WTC11 (cell line): ENCODE results near the gene CIPC. TPM values are rescaled to one million over a fixed set of nuclear protein-coding genes. Genes with fewer than 3 reads are reported as not detected.
A peak's percentile ranks its signal among the peaks of the same experiment; 100 is the strongest.

ENCODE experiments used
- ARID4B ChIP-seq: sonication (generic); formaldehyde crosslinking; IDR thresholded peaks from 2 replicates; pipeline ENCODE4 v1.8.0; 2023; ENCODE audit warnings: missing genetic modification reagents, mild to moderate bottlenecking, borderline replicate concordance
- E2F1 ChIP-seq: sonication (generic); formaldehyde crosslinking; IDR thresholded peaks from 2 replicates; pipeline ENCODE4 v1.8.0; 2022; ENCODE audit warnings: mild to moderate bottlenecking, missing genetic modification reagents
- E2F4 ChIP-seq: sonication (generic); formaldehyde crosslinking; IDR thresholded peaks from 2 replicates; pipeline ENCODE4 v1.8.1; 2022; ENCODE audit warnings: low read depth, mild to moderate bottlenecking, moderate library complexity, missing genetic modification reagents, borderline replicate concordance
- EMX1 ChIP-seq: fragments of 250-450 bp; sonication (Bioruptor Pico); IDR thresholded peaks from 2 replicates; pipeline ENCODE4 v1.8.0; 2021; ENCODE audit warnings: mild to moderate bottlenecking
- NR1H2 ChIP-seq: sonication (generic); formaldehyde crosslinking; IDR thresholded peaks from 2 replicates; pipeline ENCODE4 v1.9.0; 2021; ENCODE audit warnings: mild to moderate bottlenecking, moderate library complexity, missing genetic modification reagents
- SMAD3 ChIP-seq: sonication (generic); formaldehyde crosslinking; IDR thresholded peaks from 2 replicates; pipeline ENCODE4 v1.8.0; 2022; ENCODE audit warnings: missing genetic modification reagents, mild to moderate bottlenecking, borderline replicate concordance
- SMAD4 ChIP-seq: sonication (generic); formaldehyde crosslinking; IDR thresholded peaks from 2 replicates; pipeline ENCODE4 v1.8.0; 2022; ENCODE audit warnings: mild to moderate bottlenecking, missing genetic modification reagents
- SOX15 ChIP-seq: fragments of 250-450 bp; sonication (Bioruptor Pico); IDR thresholded peaks from 2 replicates; pipeline ENCODE4 v1.9.0; 2021; ENCODE audit warnings: mild to moderate bottlenecking
- TEAD1 ChIP-seq: sonication (generic); formaldehyde crosslinking; IDR thresholded peaks from 2 replicates; pipeline ENCODE4 v1.8.0; 2022; ENCODE audit warnings: mild to moderate bottlenecking, missing genetic modification reagents
- TP53 ChIP-seq: sonication (generic); formaldehyde crosslinking; IDR thresholded peaks from 2 replicates; pipeline ENCODE4 v1.8.1; 2023; ENCODE audit warnings: mild to moderate bottlenecking, missing genetic modification reagents
- ZNF219 ChIP-seq: sonication (generic); formaldehyde crosslinking; IDR thresholded peaks from 2 replicates; pipeline ENCODE4 v1.8.0; 2023; ENCODE audit warnings: missing genetic modification reagents, mild to moderate bottlenecking, borderline replicate concordance
- ZNF396 ChIP-seq: fragments of 250-450 bp; sonication (Bioruptor Pico); IDR thresholded peaks from 2 replicates; pipeline ENCODE4 v1.8.0; 2021; ENCODE audit warnings: mild to moderate bottlenecking, moderate library complexity, borderline replicate concordance
- ZNF423 ChIP-seq: fragments of 250-450 bp; sonication (Bioruptor Pico); IDR thresholded peaks from 2 replicates; pipeline ENCODE4 v2.1.2; 2022; ENCODE audit warnings: mild to moderate bottlenecking, moderate library complexity
- ZNF532 ChIP-seq: fragments of 250-450 bp; sonication (Bioruptor Pico); IDR thresholded peaks from 2 replicates; pipeline ENCODE4 v1.9.0; 2021; ENCODE audit warnings: mild to moderate bottlenecking, borderline replicate concordance
- total RNA-seq: library from RNA; stranded (reverse); gene quantifications from 3 replicates; pipeline ENCODE4 v1.2.3, GENCODE V29; 2021
- TF ChIP-seq, protein P1 (sequence below): fragments of 200-600 bp; IDR thresholded peaks from 2 replicates; pipeline ENCODE4 v1.8.0; 2022; ENCODE audit warnings: antibody characterized with exemption
- TF ChIP-seq, protein P2 (sequence below): sonication (generic); formaldehyde crosslinking; IDR thresholded peaks from 2 replicates; pipeline ENCODE4 v1.8.1; 2023; ENCODE audit warnings: mild to moderate bottlenecking, missing genetic modification reagents
- TF ChIP-seq, protein P3 (sequence below): sonication (generic); formaldehyde crosslinking; IDR thresholded peaks from 2 replicates; pipeline ENCODE4 v1.8.0; 2022; ENCODE audit warnings: missing genetic modification reagents
- TF ChIP-seq, protein P4 (sequence below): sonication (generic); formaldehyde crosslinking; IDR thresholded peaks from 2 replicates; pipeline ENCODE4 v1.8.1; 2023; ENCODE audit warnings: mild to moderate bottlenecking, missing genetic modification reagents, moderate library complexity

Gene CIPC
- total RNA-seq, 1 experiment from 2014 or later: 25.4 TPM

GRCh38 chr14:77133720-77134338 is 35.8 kb downstream of the CIPC start (continued):
- TF ChIP-seq ZNF532 (CRISPR knock-in tag) (no peak), TP53 (CRISPR knock-in tag) (0 out of 2 replicates have a peak, but pooled peaks have one; percentile 48), NR1H2 (CRISPR knock-in tag) (no peak), E2F4 (CRISPR knock-in tag) (no peak), SMAD4 (CRISPR knock-in tag) (0 out of 2 replicates have a peak, but pooled peaks have one; percentile 20), ARID4B (CRISPR knock-in tag) (peak; percentile 86), EMX1 (CRISPR knock-in tag) (no peak), ZNF219 (CRISPR knock-in tag) (no peak), E2F1 (CRISPR knock-in tag) (no peak), ZNF423 (CRISPR knock-in tag) (no peak), ZNF396 (CRISPR knock-in tag) (no peak), TEAD1 (no peak), SMAD3 (CRISPR knock-in tag) (0 out of 2 replicates have a peak, but pooled peaks have one; percentile 32), SOX15 (CRISPR knock-in tag) (no peak)
- TF ChIP-seq, protein P1, sequence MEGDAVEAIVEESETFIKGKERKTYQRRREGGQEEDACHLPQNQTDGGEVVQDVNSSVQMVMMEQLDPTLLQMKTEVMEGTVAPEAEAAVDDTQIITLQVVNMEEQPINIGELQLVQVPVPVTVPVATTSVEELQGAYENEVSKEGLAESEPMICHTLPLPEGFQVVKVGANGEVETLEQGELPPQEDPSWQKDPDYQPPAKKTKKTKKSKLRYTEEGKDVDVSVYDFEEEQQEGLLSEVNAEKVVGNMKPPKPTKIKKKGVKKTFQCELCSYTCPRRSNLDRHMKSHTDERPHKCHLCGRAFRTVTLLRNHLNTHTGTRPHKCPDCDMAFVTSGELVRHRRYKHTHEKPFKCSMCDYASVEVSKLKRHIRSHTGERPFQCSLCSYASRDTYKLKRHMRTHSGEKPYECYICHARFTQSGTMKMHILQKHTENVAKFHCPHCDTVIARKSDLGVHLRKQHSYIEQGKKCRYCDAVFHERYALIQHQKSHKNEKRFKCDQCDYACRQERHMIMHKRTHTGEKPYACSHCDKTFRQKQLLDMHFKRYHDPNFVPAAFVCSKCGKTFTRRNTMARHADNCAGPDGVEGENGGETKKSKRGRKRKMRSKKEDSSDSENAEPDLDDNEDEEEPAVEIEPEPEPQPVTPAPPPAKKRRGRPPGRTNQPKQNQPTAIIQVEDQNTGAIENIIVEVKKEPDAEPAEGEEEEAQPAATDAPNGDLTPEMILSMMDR: no peak
- TF ChIP-seq, protein P2, sequence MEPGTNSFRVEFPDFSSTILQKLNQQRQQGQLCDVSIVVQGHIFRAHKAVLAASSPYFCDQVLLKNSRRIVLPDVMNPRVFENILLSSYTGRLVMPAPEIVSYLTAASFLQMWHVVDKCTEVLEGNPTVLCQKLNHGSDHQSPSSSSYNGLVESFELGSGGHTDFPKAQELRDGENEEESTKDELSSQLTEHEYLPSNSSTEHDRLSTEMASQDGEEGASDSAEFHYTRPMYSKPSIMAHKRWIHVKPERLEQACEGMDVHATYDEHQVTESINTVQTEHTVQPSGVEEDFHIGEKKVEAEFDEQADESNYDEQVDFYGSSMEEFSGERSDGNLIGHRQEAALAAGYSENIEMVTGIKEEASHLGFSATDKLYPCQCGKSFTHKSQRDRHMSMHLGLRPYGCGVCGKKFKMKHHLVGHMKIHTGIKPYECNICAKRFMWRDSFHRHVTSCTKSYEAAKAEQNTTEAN (CRISPR knock-in tag): 0 out of 2 replicates have a peak, but pooled peaks have one; percentile 37
- TF ChIP-seq, protein P3, sequence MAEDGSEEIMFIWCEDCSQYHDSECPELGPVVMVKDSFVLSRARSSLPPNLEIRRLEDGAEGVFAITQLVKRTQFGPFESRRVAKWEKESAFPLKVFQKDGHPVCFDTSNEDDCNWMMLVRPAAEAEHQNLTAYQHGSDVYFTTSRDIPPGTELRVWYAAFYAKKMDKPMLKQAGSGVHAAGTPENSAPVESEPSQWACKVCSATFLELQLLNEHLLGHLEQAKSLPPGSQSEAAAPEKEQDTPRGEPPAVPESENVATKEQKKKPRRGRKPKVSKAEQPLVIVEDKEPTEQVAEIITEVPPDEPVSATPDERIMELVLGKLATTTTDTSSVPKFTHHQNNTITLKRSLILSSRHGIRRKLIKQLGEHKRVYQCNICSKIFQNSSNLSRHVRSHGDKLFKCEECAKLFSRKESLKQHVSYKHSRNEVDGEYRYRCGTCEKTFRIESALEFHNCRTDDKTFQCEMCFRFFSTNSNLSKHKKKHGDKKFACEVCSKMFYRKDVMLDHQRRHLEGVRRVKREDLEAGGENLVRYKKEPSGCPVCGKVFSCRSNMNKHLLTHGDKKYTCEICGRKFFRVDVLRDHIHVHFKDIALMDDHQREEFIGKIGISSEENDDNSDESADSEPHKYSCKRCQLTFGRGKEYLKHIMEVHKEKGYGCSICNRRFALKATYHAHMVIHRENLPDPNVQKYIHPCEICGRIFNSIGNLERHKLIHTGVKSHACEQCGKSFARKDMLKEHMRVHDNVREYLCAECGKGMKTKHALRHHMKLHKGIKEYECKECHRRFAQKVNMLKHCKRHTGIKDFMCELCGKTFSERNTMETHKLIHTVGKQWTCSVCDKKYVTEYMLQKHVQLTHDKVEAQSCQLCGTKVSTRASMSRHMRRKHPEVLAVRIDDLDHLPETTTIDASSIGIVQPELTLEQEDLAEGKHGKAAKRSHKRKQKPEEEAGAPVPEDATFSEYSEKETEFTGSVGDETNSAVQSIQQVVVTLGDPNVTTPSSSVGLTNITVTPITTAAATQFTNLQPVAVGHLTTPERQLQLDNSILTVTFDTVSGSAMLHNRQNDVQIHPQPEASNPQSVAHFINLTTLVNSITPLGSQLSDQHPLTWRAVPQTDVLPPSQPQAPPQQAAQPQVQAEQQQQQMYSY (CRISPR knock-in tag): no peak
- TF ChIP-seq, protein P4, sequence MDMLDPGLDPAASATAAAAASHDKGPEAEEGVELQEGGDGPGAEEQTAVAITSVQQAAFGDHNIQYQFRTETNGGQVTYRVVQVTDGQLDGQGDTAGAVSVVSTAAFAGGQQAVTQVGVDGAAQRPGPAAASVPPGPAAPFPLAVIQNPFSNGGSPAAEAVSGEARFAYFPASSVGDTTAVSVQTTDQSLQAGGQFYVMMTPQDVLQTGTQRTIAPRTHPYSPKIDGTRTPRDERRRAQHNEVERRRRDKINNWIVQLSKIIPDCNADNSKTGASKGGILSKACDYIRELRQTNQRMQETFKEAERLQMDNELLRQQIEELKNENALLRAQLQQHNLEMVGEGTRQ (CRISPR knock-in tag): no peak
